NCI-H1417 (cell line): ENCODE results near the gene ANKRD13A.

Source experiments
- DNase-seq, 3 experiments: peaks; one replicate each; lab custom pipeline; 2025; lab: John Stamatoyannopoulos, UW

Gene ANKRD13A

DNA sequence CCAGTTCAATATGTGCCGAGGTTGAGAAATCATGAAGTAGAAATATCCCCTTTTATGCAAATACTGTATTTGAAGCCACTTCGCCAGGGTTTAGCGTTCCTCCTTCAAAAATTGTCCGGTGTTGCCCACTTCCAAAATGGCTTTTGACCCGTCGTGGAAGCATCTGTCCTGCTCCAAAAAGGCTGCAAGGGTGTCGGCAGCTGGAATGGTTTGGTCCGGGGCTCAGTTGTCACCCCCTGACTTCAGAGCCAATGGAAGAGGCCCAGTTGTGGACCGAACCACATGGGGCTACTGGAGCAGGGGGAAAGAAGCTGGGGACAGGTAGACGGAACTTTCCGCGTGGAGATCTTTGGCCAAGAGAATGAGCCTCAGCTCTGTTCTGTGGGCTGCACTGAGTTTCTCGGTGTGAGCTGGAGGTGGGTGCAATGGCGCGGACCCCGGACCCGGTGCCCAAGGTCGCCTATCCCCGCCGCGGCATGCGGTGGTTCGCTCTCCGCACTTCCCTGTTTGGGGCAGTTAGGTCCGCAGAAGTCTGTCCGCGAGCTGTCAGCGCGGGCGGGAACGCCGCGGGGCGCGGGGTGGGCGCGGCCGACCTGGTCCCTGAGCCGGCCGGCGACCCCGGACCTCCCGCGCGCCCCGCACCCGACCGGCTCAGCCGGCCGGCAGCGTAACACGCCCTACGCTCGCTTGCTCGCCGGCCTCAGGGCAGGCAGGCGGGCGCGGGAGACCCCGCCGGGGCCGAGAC lies at the start of gene ANKRD13A:
Gene ANKRD13A (plus strand): TSS at position 527 of the 745 bp plus-strand sequence. CDS start 259 bp downstream, outside the sequence.
- peak; percentile 94 to 96 (median 94) for DNase-seq

DNA sequence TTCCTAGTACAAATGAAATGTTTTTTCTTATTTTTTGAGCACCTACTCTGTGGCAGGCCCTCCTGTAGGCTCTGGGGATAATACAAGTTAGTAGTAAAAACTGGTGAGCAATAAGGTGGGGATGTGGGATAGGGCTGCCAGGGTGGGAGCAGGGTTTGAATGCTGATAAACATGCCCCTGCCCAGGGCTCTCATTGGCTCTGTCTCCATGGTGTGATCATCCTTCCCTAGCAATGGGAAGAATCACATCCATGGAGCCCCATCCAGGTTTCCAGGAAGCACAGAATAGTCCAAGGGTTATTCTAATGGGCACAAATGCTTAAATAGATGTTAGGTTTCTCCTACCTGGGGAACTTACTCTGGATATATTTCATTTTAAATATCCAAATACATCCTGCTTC lies 48.6 kb upstream of the ANKRD13A start:
- no peak for DNase-seq

DNA sequence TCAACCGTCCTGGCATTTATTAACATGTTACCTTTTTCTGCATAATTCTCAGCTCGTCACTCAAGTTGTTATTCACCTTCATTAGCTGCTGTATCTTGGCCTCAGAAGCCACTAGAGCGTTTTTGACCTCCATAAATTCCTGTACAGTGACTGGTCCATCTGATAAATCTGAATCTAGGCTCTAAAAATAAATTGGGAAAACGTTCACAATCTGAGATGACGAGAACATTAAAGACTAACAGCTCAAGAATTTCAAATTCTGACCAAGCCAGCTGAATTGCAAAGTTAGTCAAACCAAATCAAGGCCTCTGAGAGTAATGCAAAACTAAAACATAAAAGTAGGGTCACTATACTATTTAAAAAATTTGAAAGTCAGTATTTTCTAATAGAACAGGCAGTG lies 48.1 kb upstream of the ANKRD13A start:
- no peak for DNase-seq

DNA sequence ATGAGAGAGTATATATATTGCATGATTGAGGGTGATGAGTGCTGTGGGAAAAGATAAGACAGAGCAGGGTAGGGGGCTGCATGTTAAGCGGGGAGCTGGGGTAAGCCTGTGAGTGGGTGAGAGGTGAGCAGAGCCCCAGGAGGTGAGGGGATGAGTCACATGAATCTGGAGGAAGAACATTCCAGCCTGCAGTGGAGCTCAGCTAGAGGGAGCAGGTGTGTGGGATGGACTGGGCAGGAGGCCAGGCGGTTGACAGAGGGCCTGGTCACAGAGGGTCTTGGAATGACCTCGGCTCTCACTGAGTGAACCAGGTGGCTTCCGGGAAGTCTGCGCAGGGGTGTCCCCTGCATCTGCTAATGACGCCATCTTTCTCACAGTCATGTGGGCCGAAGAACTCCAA lies 47.5 kb upstream of the ANKRD13A start:
- DNase-seq = no peak

DNA sequence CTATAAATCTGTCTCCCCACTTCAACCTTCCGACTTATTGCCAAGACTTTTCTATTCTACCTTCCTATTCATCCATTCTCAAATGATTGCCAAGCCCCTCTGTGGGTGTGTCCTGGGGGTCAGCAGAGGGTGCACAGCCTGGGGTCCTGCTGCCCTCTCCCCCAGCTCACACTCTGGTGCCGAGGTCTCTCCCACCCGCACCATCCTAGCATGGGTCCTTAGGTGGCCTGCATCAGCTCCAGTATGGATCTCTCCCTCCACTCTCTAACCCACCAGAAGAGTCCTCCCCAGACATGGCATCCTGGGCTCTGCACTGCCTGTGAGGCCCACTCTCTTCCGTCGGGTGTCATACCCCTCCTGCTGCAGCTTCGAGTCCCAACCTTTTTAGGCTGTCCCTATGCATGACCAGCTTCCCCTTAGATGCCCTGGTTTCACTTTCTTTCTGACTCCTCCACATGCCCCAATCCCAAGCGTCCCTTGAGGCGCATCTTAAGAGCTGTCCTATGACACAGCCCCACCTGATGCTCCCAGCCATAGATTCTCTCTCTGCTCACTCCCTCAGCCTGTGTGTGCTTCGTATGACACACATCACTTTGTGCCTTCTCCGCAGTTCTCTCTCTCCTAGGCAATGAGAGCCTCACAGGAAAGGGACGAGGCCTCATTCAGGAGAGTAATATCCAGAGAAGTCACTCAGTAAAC lies 46.9 kb upstream of the ANKRD13A start:
- DNase-seq = no peak

DNA sequence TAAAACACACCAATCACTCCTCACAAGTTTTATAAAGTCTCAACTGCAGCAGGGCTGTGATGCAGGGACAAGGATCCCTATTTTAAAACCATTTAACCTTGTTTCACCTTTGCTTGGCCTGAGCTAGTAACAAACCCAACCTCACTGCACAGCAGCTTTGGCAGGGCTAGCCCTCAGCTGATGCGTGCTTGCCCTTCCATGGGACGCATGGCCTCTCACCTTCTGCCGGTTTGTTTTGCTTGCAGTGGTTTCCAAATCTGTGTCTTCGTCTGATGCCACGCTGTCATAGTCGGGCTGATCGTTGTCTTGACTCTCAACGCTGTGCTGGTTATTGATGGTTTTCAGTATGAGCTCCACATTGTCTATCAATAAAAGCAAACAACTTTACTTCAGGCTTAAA lies 46.4 kb upstream of the ANKRD13A start:
- no peak for DNase-seq

DNA sequence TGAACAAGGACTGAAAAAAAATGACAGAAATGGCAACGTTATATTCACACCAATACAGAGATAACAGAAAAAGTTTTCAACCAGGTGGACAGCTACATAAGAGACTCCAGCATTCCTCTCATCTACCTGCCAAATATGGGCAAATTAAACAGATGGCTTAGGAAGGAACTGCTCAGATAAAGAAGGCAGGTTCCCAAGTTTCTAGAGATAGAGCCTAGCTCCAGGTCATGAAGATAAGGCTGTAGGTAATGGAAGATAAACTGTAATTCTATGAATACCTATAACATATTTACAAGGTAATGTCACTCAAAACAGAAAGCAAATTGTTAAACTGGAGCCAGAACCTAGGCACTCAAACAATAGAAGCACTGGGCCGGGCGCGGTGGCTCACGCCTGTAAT lies 45.6 kb upstream of the ANKRD13A start:
- no peak for DNase-seq

DNA sequence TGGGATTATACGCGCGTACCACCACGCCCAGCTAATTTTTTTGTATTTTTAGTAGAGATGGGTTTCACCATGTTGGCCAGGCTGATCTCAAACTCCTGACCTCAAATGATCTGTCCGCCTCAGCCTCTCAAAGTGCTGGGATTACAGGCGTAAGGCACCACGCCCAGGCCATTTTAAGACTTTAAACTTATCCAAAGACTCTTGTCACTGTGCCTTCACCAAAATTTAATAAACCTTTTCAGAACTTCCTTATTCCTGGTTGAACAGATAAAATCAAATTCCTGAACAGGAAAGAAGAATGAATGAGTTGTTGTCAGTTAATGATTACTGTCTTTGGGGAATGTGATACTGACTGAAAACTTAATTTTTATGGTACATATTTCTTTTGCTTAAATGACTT lies 40.9 kb upstream of the ANKRD13A start:
- no peak for DNase-seq

DNA sequence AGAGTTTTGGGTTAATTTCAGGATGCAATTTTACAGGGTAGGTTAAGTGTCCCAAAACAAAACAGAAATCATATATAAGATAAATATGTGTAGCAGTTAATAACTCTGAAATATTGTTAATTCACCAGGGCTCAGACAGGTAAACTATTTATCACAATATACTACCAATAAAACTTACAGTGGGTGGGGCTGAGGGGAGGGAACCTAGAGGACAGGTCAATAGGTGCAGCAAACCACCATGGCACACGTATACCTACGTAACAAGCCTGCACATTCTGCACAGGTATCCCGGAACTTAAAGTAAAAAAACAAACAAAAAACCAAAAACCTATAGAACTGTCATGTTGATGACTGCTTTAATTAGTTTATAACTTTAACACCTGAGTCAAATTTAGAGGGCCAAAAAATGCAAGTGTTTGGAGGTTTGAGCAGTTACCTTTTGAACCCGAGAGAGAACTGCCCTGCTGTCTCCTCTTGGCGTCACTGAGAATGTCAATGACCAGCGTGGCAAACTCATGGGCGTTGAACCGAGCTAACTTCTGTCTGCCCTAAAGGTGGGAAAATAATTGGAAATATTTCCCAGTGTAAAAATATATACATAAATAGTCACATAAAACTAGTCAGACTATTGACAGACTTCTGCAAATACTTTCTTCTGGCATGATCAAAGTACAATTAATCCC lies 39.7 kb upstream of the ANKRD13A start:
- DNase-seq = no peak

DNA sequence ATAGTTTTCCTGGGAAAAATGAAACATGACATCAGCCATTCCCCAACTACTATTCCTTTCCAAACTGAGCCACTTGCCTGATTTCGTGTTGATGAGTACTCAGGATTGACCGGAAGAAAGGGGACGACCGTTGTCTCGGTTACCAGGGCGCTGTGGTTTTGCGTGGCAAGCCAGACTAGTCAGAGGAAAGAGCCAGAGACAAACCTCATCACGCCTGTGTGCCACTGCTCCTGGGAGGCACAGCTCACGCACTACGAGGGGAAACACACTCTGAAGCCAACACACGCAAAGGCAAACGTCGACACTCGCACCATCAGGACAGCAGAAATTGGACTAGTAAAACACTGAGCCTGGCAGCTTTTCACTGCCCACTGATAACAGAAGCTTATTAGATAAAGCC lies 38.0 kb upstream of the ANKRD13A start:
- no peak for DNase-seq

DNA sequence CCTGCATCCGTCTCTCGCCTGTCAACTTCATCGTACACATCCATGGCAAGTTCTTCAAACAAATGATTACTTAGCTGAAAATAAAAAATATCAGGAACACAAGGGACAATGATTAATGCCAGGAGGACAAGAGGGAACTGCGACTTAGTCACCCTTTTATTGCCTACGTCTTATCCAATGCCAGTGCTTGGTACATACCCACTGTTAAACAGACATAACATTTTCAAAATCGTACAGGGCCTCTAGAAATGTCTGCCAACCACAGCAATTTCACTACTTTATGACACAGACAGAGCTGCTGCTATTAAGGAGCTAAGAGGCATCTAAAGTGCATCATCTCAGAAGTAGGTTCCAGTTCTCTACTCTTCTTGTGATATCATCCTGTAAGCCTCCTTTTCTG lies 37.6 kb upstream of the ANKRD13A start:
- DNase-seq = no peak

DNA sequence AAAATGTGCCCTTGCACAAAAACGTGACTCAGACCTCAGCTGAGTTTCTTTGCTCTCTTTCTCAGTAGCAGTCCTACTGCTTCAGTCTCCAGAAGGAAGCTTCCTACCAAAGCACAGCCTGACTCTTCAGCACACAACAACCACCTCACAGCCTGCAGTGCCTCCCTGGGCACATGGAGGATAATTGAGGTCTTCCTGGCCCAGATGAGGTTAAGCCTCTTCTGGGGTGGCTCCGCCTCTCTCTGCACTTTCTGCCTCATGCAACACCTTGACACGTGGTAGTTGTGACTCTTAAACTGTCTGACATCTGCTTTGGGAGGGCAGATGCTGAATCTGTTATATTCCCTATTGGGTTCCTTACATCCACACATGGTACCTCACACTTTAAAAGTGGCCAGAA lies 36.8 kb upstream of the ANKRD13A start:
- no peak for DNase-seq

DNA sequence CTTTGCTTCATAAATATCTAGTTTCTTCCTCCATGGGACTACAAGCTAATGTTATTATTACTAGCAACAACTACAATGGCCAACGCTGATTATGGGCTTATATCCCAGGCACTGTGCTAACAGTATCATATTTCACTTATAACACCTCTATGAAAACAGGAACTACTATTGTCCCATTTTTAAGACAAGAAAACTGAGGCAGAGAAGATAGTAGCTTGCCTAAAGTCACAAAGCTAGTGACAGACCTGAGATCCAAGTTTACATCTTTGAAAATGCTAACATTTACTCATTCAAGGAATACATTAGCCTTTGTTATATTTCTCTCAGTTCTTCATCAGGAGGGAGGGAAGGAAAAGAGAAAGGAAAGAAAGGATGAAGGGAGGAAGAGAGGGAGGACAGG lies 35.9 kb upstream of the ANKRD13A start:
- DNase-seq = no peak

DNA sequence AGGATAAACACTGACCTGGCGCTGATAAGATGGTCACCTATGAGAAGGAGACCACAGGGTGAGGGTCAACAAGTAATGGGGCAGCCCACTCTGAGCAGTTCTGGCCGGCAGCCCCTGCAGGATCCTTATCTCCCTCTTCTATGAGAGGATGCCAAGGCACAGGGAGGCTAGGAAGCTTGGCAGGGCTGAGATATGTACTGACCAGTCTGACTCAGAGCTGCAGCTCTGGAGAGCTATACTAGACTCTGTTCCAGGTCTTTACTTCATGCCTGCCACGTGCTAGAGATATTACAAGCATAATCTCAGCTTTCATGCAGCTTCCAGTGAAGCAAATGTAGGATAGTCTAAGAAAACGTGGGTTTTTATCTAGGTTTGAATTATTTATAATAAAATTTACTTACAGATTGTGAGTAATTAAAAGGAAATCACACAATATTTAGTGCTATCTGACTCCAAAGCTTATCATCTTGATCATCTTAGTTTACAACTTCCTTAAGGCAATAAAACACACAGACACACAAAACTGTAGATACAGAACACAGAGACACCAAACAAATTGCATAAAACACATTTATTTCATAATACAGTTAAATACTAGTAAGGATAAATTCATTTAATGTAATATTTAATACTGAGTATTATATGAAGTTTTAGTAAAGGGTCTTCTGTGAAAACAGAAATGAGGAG lies 35.3 kb upstream of the ANKRD13A start:
- DNase-seq = no peak

DNA sequence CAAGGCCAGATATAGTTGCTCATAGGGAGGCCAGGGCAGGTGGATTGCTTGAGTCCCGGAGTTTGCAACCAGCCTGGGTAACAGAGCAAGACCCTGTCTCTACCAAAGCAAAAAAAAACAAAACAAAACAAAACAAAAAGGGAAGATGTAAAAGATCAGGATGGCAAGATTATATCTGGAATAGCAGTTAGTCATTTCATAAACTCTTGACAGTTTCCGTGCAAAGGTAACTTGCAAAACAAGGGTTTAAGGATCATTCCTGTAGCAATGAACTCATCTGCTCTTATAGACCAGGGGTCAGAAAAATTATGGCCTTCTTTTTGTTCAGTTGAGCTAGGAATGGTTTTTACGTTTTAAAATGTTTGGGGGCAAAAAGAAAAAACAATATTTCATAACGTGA lies 32.7 kb upstream of the ANKRD13A start:
- no peak for DNase-seq

DNA sequence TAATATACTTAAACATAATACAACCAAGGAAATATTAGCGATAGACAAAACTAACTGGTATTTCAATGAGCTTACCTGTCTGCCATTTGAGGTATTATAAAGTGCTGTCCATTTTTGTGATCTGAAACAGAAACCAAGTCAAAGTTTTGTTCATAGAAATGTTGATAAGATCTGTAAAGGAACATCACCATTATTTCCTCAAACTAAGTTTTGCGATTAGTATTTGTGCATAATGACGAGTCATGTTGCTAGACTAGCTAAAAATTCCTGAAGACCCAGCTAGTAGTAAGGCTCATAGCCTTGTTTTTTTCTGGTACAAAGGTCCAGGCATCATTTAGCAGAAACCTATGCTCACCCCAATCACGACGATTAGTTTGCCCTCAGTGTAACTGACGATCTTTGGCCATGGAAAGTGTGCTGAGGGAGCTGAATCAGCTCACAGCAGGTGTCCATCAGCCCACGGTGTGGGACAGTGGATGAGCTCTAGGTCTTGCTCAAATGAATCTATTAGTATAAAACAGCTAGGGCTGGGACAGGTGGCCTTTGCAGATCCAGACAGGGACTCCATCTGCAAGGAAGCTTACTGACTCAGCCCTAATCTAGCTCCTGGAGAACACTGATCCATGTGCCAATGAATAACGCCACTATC lies 31.7 kb upstream of the ANKRD13A start:
- no peak for DNase-seq

DNA sequence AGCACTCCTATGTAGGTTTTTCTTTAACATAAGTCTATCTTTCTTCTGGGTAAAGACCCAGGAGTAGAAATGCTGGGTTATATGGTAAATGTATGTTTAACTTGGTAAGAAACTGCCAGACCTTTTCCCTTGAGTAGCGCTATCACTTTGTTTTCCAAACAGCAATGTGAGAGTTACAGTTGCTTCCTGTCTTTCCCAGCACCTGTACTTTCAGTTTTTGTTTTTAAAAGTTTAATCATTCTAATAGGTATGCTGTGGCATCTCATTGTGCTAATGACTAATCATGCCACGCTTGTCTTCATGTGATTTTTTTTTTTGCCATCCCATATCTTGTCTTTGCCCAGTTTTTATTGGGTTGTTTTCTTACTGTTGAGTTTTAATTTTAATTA lies 31.2 kb upstream of the ANKRD13A start:
- DNase-seq = no peak

DNA sequence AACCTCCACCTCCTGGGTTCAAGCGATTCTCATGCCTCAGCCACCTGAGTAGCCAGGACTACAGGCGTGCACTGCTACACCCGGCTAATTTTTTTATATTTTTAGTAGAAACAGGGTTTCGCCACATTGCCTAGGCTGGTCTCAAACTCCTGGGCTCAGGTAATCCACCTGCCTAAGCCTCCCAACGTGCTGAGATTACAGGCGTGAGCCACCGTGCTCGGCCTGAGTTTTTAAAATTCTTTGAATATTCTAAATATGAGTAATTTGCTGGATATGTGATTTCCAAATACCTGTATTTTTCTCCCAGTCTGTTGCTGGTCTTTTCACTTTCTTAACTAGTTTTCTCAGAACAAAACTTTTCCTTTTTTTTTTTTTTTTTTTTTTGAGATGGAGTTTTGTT lies 30.4 kb upstream of the ANKRD13A start:
- no peak for DNase-seq

DNA sequence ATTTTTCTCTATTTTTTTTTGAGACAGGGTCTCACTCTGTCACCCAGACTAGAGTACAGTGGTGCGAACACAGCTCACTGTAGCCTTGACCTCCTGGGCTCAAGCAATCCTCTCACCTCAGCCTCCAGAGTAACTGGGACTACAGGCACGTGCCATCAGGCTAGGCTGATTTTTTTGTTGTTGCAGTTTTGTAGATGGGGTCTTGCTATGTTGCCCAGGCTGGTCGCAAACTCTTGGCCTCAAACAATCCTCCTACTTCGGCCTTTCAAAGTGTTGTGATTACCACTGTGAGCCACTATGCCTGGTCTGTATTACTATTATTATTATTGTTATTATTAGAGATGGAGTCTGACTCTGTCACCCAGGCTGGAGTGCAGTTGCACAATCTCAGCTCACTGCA lies 26.4 kb upstream of the ANKRD13A start:
- no peak for DNase-seq

DNA sequence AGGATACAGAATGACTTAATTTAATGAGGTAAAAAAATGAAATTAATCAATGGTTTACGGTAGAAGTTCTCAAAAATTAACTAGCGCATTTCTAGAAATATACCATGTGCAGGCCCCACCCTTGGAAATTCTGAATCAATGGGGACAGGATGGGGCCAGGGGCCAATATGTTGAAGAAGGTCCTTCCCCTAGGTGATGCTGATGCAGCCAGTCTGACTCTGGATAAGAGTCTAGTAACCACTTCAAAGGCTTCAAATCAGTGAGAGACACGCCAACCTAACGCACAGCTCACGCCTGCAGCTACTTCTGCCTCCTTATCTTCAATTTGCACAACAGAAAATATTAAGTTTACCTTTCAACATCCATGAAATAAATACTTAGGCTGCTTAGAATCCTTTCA lies 17.9 kb upstream of the ANKRD13A start:
- DNase-seq = no peak

DNA sequence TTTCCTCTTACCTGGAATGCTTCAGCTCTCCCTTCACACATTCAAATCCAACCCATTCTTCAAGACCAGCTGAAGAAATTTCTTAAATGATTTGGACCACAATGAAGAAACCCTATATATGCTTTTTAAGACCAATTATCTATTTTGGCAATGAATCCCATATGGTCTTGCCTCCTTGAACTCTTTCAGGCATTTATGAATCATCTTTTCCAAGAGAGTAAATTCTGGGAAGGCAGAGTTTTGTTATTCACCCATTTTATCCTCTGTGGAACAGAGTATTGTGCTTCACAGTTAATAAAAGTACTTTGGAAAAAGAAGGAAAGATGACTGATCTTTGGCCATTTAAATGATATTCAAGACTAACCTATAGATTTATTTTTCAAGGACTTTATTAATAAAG lies 17.0 kb upstream of the ANKRD13A start:
- no peak for DNase-seq
